Prostate gland (tissue), 2 donors: ENCODE data around the gene ZNRF3.

Source experiments
- CTCF ChIP-seq, 4 experiments: fragments of 200-600 bp in 2 of 4; fragments of 450-650 bp in 2 of 4; sonication (generic) in 2 of 4; IDR thresholded peaks; 1 replicate in 3 of 4; 2 replicates in 1 of 4; pipeline ENCODE4 v1.5.1; 2016 to 2019; ENCODE audit warnings: antibody characterized with exemption in 4 of 4, mild to moderate bottlenecking in 2 of 4, moderate library complexity in 2 of 4
- POLR2A ChIP-seq: fragments of 450-650 bp; IDR thresholded peaks from one replicate; pipeline ENCODE4 v1.6.1; 2016; ENCODE audit warnings: antibody characterized with exemption, mild to moderate bottlenecking
- POLR2AphosphoS5 ChIP-seq: sonication (generic); formaldehyde crosslinking; IDR thresholded peaks from one replicate; pipeline ENCODE4 v1.6.1; 2017; ENCODE audit warnings: antibody characterized with exemption

GRCh38 chr22:29087012-29087411 is 203.6 kb downstream of the ZNRF3 start:
- no peak for TF ChIP-seq CTCF (IDR thresholded peaks at IDR 0.05)
- no peak for TF ChIP-seq POLR2A
- no peak for TF ChIP-seq POLR2AphosphoS5
